ENCODE results near the gene NKAIN2.
"Not testable (repeated sequence)": the region's sequence is repeated elsewhere in the genome, so short reads cannot be mapped to it uniquely, and the experiment has no call there.

The NKAIN2 gene

DNA sequence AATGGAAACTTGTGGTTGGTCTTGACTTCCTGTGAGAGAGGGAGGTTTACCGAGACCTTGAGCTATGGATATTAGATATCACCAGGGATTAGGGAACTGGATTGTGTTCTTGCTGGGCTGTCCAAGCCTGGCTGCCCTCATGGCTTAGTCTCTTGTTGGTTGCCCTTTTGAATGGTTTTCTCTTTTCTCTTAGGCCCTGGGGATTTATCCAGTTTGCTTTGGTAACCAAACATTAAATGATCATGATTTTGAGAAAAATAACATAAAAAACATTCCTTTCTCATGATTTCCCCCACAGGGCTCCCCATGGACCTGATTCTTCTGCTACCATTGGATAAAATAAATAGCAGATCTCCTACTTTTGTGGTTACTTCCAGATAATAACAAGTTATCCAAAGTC is 852.2 kb downstream of the NKAIN2 start:
- DNase-seq = no peak

DNA sequence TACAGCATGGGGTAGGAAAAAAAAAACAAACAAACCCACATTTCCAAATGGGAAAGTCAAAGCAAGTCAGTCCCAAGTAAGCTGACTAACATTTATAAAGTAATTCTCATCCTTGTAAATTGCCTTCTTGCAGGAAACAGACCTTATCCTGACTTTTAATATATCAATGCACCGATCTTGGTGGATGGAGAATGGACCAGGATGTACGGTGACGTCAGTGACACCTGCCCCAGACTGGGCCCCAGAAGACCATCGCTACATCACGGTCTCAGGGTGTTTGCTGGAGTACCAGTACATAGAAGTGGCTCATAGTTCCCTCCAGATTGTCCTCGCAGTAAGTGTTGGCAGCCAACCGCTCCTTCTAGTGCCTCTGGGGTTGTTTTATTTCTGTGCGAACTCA is 854.4 kb downstream of the NKAIN2 start:
- no peak for DNase-seq

DNA sequence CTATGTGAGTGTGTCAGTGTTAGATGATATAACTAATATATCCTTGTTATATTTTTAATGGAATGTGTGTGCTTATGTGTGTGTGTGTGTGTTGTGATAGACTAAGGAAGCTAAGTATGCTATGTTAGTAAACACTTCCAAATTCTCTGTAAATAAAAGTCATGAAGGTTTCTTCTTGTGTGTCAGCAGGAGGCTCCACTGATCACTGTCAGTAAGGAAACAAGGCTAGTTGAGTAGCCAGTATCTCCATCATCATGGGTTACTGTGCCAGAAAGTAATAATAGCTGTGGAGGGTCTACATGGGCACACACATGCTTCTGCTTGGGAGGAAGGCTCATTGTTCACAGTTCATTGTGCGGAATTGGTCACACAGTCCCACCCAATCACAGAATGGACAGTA is 855.8 kb downstream of the NKAIN2 start:
- DNase-seq = no peak

GRCh38 chr6:124660185-124660584 is 856.5 kb downstream of the NKAIN2 start:
- no peak for DNase-seq

DNA sequence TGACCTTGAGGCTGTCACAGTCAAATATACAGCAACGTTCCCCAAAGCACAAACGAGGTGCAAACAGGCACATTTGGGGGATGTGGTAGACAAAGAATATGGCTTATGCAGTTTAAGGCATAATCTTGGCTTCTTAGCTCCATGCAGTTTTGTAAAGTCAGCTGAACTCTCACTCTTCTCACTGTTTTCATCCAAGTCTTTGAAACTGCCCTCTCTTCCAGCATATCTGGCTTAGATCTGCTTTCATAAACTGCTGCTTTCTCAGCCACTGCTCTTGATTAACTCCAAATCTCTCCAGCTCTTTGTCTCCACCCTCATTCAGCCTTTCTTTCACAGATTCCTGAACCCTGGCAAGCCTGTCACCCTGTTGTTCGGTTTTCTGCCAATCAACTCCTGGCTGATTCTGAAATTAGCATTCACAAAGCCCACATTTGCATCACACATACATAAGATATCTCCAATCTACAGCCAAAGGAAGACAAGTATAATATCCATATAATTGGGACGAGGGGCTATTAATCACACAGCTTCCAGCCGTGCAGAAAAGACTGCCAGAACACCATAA is 857.5 kb downstream of the NKAIN2 start:
- DNase-seq = no peak

GRCh38 chr6:124668028-124668427 is 864.4 kb downstream of the NKAIN2 start:
- DNase-seq = no peak

DNA sequence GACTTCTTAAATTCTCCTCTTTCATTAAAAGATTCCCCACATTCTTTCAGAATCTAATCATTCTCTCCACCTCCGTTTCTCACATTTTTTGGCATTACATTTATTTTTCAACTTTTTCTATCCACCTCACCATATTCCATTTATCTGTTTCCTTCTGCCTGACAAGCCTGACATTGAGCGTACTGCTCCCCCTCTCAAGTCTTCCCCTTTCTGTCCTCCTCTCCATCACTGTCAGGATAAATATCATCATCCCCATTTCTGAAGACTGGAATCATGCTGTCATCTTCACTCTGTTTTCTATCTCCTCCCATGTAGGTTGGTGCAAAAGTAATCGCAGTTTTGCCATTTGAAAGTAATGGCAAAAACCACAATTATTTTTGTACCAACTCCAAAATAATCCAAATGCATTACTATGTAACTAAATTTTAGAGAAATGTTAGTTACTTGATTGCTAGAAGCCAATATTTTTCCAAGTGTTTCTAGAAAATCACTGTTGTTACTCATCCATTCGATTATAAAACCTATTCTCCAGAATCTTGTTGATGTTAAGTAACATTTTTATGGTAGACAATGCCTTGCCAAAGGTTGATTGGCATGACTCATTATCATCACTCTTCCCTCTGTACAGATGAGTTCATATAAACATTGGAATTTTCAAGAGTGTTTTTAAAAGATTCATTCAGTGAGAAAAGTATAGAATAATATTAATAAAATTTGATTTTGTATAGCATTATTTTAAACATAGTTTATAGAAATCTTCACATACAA is 866.2 kb downstream of the NKAIN2 start:
- no peak for DNase-seq

GRCh38 chr6:124670801-124671200 is 867.1 kb downstream of the NKAIN2 start:
- DNase-seq = peak; percentile 85

GRCh38 chr6:124671324-124671723 is 867.7 kb downstream of the NKAIN2 start:
- DNase-seq = peak; percentile 44

DNA sequence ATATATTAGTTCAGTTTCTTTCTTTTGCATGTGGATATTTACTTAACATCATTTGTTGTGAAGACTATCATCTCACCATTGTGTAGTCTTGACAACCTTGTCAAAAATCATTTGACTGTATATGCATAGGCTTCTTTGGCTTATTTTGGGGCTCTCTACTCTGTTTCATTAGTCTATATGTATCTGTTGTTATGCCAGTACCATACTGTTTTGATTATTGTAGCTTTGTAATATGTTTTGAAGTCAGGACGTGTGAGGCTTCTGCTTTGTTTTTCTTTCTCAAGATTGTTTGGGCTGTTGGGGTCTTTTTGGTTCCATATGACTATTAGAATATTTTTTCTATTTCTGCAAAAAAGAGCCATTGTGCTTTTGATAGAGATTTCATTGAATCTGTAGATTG is 870.4 kb downstream of the NKAIN2 start:
- DNase-seq = no peak

GRCh38 chr6:124676033-124676432 is 872.4 kb downstream of the NKAIN2 start:
- DNase-seq = no peak

DNA sequence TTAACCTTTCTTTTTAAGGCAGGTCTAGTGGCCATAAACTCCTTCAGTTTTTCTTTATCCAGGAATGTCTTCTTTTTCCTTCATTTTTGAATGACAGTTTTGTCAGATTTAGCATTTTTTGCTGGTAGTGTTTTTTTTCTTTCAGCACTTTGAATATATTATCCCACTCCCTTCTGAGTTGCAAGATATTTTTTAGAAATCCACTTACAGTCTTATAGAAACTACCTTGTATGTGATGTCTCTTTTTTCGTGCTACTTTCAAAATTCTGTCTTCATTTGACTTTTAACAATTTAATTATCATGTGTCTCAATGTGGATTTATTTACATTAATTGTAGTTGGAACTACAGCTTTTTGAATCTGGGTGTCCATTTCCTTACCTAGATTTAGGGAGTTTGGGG is 874.2 kb downstream of the NKAIN2 start:
- DNase-seq = no peak

DNA sequence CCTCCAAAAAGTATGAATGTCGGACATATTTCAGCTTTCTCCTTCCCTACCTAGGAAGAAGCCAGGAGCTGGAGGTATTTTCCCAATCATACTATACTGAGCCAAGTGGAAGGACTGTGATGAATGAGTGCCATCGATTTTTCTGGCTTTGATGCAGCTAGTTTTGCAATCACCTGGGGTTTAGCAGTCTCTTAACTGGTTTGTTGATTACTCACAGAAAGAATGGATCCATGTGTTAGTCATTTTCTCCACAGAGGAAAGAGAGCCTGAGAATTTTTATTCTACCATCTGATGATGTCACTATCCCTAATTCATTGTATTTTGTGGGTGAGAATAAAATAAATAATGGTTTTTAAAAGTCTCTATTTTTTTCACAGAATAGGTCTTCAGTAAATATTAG is 875.7 kb downstream of the NKAIN2 start:
- no peak for DNase-seq

- DNase-seq = no peak
These were observed 879.1 kb downstream of the NKAIN2 start for GRCh38 chr6:124682751-124683150.

DNA sequence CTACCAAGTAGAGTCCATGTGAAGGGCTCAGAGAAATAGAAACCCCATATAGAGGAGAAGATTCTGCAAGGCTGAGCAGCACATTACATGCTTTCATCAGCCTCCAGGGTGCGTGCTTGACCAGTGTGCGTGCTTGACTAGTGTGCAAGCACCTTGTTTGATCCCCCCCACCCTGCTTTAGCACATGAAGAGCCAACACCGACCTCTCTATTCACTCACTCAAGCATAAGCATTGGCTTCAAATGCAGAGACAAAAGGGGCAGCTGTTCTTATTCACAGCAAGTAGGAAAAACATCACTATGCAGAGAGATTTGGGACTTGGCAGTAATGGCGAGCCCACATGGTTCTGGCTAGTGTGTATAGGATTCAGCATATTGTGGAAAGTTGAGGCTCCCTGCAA is 879.8 kb downstream of the NKAIN2 start:
- peak; percentile 38 for DNase-seq

- no peak for DNase-seq
These were observed 881.0 kb downstream of the NKAIN2 start for GRCh38 chr6:124684621-124685020.

DNA sequence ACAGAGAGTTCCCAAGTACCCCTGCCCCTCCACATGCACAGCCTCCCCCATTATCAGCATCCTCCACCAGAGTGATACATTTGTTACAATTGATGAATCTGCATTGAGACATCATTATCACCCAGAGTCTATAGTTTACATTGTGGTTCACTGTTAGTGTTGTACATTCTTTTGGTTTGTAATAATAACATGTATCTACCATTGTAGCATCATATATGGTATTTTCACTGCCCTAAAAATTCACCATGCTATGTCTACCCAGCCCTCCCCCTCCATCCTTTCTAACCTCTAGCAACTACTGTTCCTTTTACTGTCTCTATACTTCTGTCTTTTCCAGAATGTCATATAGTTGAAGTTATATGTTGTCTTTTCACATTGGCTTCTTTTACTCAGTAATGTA is 884.7 kb downstream of the NKAIN2 start:
- no peak for DNase-seq

DNA sequence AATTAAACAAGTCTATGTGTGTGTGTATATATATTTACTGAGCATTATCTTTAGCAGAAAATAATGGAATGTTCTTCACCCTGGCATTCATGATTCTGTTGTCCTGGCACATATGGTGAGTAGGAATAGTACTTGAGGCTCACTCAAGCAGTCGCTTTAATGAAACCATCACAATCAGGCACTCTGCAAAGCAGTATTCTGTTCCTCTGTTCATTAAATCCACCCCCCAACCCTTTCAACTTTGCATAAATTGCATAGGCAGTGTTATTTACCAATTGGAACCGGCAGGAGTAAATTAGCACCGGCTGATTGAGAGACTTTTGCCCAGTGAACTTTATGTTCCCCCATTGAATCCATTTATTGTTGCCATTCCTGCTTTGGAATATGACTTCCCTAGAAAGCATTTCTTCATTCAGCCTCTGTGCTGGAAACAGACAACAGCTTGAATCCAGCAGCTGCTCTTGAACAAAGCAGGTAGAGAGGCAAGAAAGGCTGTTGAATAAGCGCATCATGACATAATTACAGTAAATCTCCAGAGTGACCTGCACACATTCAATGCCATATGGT is 890.6 kb downstream of the NKAIN2 start:
- DNase-seq = peak; percentile 89

- DNase-seq = no peak
These were observed 895.4 kb downstream of the NKAIN2 start for GRCh38 chr6:124699038-124699437.

DNA sequence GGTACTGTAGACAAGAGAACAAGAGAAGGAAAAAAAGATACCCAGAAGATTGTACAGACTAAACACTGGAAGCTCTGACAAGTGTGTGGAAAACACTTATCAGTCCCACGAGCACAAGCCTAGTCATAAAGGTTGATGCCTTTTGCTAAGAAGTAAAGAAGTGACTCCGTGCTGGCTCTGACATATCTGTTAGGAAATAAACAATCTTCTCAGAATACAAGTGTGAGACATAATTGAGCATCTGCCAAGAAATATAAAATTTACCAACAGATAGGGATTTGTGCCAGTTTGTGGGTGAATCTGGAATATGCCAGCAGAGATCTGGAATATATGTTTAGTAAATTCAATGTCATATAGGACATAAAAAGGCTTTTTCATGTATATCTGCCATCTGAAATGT is 899.9 kb downstream of the NKAIN2 start:
- no peak for DNase-seq

DNA sequence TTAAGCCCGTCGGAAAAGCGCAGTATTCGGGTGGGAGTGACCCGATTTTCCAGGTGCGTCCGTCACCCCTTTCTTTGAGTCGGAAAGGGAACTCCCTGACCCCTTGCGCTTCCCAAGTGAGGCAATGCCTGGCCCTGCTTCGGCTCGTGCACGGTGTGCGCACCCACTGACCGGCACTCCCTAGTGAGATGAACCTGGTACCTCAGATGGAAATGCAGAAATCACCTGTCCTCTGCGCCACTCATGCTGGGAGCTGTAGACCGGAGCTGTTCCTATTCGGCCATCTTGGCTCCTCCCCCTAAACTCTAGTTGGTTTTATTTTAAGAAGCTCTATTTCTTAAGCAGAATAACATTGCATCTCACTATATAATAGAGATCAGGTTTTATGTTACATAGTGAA is 908.9 kb downstream of the NKAIN2 start:
- DNase-seq = not testable (repeated sequence)

DNA sequence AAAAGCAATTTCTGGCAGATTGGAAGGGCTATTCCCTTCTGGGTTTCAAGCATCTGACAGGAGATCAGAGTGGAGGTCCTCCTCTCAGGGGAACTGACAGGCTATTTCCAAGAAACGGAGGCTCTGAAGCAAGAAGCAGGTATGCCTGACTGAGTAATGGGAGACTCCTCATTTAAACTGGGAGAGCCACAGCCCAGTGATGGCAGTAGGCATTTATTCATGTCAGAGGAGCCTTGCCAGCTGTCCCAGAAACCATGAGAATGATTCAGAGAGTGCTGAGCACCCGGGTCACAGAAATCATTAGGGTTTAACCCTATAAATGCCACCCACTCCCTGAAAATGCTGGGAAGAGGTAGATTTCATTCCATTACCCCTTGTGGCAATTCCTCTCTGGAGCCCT is 911.1 kb downstream of the NKAIN2 start:
- DNase-seq = no peak

GRCh38 chr6:124719913-124720312 is 916.2 kb downstream of the NKAIN2 start:
- no peak for DNase-seq

GRCh38 chr6:124721331-124721730 is 917.7 kb downstream of the NKAIN2 start:
- DNase-seq = no peak
